CD4-positive, alpha-beta T cell (primary cell): ENCODE measurements around the gene ARHGEF6. TPM values are rescaled to one million over a fixed set of nuclear protein-coding genes. Genes with fewer than 3 reads are reported as not detected.

Experiments
- ATAC-seq: fragments of 200-7000 bp; cut with Tn5 transposase; one replicate; pipeline ENCODE4 v1.10.0; 2022; ENCODE audit warnings: mild to moderate bottlenecking; ENCODE audit not compliant: poor library complexity
- CTCF ChIA-PET: fragments of 350-600 bp; sonication (Branson Sonifier 250); formaldehyde crosslinking; loops from one replicate; lab custom pipeline; 2021; ENCODE audit warnings: antibody characterized with exemption, inconsistent platforms; lab: Charles Lee
- POLR2A ChIA-PET: fragments of 350-600 bp; sonication (Branson Sonifier 250); formaldehyde crosslinking; loops from one replicate; lab custom pipeline; 2021; ENCODE audit warnings: antibody characterized with exemption, inconsistent platforms; lab: Charles Lee
- DNase-seq, 14 experiments: peaks; one replicate each; pipeline ENCODE4 v3.0.0-alpha.2; 2013 to 2020; ENCODE audit warnings: mixed read lengths in 2 of 14
- H3K27ac ChIP-seq, 2 donors: one replicate each; pipeline versions ENCODE4 v1.5.1 to v1.7.0; 2013; ENCODE audit warnings: low read length in 2 of 2, low read depth in 1 of 2, mild to moderate bottlenecking in 1 of 2
- H3K27me3 ChIP-seq, 2 experiments: 1 replicate in 1 of 2; 2 replicates in 1 of 2; pipeline versions ENCODE4 v1.6.1 to v1.7.0; 2013; ENCODE audit warnings: low read length in 2 of 2, control low read depth in 1 of 2, mild to moderate bottlenecking in 1 of 2, moderate library complexity in 1 of 2; ENCODE audit not compliant: insufficient read depth in 2 of 2, control insufficient read depth in 1 of 2
- H3K36me3 ChIP-seq: one replicate; pipeline ENCODE4 v1.6.1; 2013; ENCODE audit warnings: low read length, control low read depth; ENCODE audit not compliant: insufficient read depth
- H3K4me1 ChIP-seq: one replicate; pipeline ENCODE4 v1.6.1; 2013; ENCODE audit warnings: low read length, control low read depth; ENCODE audit not compliant: insufficient read depth
- H3K4me3 ChIP-seq: one replicate; pipeline ENCODE4 v1.5.1; 2013; ENCODE audit warnings: mild to moderate bottlenecking, low read length, moderate library complexity
- H3K9me3 ChIP-seq, 2 experiments: 1 replicate in 1 of 2; 2 replicates in 1 of 2; pipeline versions ENCODE4 v1.6.1 to v1.7.0; 2013; ENCODE audit warnings: low read length in 2 of 2, mild to moderate bottlenecking in 2 of 2, control low read depth in 1 of 2, moderate library complexity in 1 of 2; ENCODE audit not compliant: control insufficient read depth in 1 of 2, insufficient read depth in 1 of 2
- H3K27ac Mint-ChIP-seq: one replicate; pipeline ENCODE4 v1.8.0; 2020; ENCODE audit warnings: mixed read lengths
- H3K27me3 Mint-ChIP-seq: one replicate; pipeline ENCODE4 v1.8.0; 2021; ENCODE audit warnings: mixed read lengths
- H3K36me3 Mint-ChIP-seq: one replicate; pipeline ENCODE4 v1.8.0; 2021; ENCODE audit warnings: low read depth, mixed read lengths
- H3K4me1 Mint-ChIP-seq: one replicate; pipeline ENCODE4 v1.8.0; 2021; ENCODE audit warnings: low read depth, mixed read lengths
- H3K4me3 Mint-ChIP-seq: one replicate; pipeline ENCODE4 v1.8.0; 2020; ENCODE audit warnings: mild to moderate bottlenecking, mixed read lengths
- H3K9me3 Mint-ChIP-seq: one replicate; pipeline ENCODE4 v1.8.0; 2020; ENCODE audit warnings: mixed read lengths
- CTCF ChIP-seq: fragments of 200-600 bp; IDR thresholded peaks from one replicate; pipeline ENCODE4 v1.8.0; 2022; ENCODE audit warnings: antibody characterized with exemption, mild to moderate bottlenecking
- intact Hi-C, 2 experiments: fragments of 100-400 bp; cut with DNase I in 1 of 2; cut with micrococcal nuclease in 1 of 2; formaldehyde crosslinking; loops; one replicate each; pipeline versions ENCODE4 v1.15.1 to v1.9.0; 2023 to 2025; cut with DNase I, micrococcal nuclease
- total RNA-seq, 174 experiments: library from RNA in 2 of 174; stranded (reverse) in 2 of 174; gene quantifications; one replicate each; pipeline ENCODE4 v1.2.3 and lab custom pipeline; 2021 to 2026

ARHGEF6 gene
- total RNA-seq, 2 experiments from 2014 or later: 43.3 to 45.3 TPM

GRCh38 chrX:136626891-136627290, 153.8 kb downstream of the ARHGEF6 start:
- H3K27ac ChIP-seq: peak overlapping the region; percentile 13 to 62
- Mint-ChIP-seq H3K27ac (peak overlapping the region; percentile 69), H3K4me1 (peaks cover 98% of the 10 kb centered on the region), H3K27me3 (no peaks in the 10 kb centered on the region), H3K9me3 (no peaks in the 10 kb centered on the region), H3K4me3 (peak overlapping the region; percentile 64), H3K36me3 (no peaks in the 10 kb centered on the region)
- H3K9me3 ChIP-seq: no peaks in the 10 kb centered on the region
- DNase-seq: peak in 1 of 14 experiments; percentile 54
- CTCF ChIA-PET: interaction anchor here (1.3 to 3.6 kb wide), 3 partner anchors 10 to 68 kb away, joined by 3 to 13 read pairs (median 4); no protein-coding TSS in a partner anchor
- H3K36me3 ChIP-seq: no peaks in the 10 kb centered on the region
- no peak overlapping the region for H3K4me3 ChIP-seq
- no peak for ATAC-seq
- peaks cover 64% of the 10 kb centered on the region for H3K4me1 ChIP-seq
- no peak for TF ChIP-seq CTCF
- POLR2A ChIA-PET: interaction anchor here (0.9 to 6.5 kb wide), 11 partner anchors 8 to 254 kb away, joined by 3 to 70 read pairs (median 7); partner anchors contain the start of gene RBMX
- H3K27me3 ChIP-seq: no peaks in the 10 kb centered on the region
- intact Hi-C loops: no loop called here

- H3K36me3 Mint-ChIP-seq: no peaks in the 10 kb centered on the region
- POLR2A ChIA-PET: interaction anchor here (1.3 to 6.5 kb wide), 9 partner anchors 8 to 69 kb away, joined by 4 to 70 read pairs (median 9); no protein-coding TSS in a partner anchor
- peaks cover 98% of the 10 kb centered on the region for H3K4me1 Mint-ChIP-seq
- no peaks in the 10 kb centered on the region for H3K9me3 ChIP-seq
- ATAC-seq: no peak
- no peak for DNase-seq
- H3K4me3 ChIP-seq: no peak overlapping the region
- peaks cover 66% of the 10 kb centered on the region for H3K4me1 ChIP-seq
- no peaks in the 10 kb centered on the region for H3K9me3 Mint-ChIP-seq
- TF ChIP-seq CTCF: no peak
- intact Hi-C loops: no loop called here
- peak overlapping the region; percentile 69 for H3K27ac Mint-ChIP-seq
- H3K36me3 ChIP-seq: no peaks in the 10 kb centered on the region
- H3K27me3 ChIP-seq: no peaks in the 10 kb centered on the region
- peak overlapping the region in 1 of 2 donors; percentile 62 for H3K27ac ChIP-seq
- CTCF ChIA-PET: interaction anchor here (0.7 to 1.3 kb wide), 5 partner anchors 11 to 128 kb away, joined by 3 to 7 read pairs (median 6); no protein-coding TSS in a partner anchor
- H3K4me3 Mint-ChIP-seq: peak overlapping the region; percentile 31
- H3K27me3 Mint-ChIP-seq: no peaks in the 10 kb centered on the region
Observed at GRCh38 chrX:136626237-136626636, 154.5 kb downstream of the ARHGEF6 start.

GRCh38 chrX:136625246-136625645, 155.5 kb downstream of the ARHGEF6 start:
- Mint-ChIP-seq H3K9me3 (no peaks in the 10 kb centered on the region), H3K4me1 (peaks cover 96% of the 10 kb centered on the region), H3K36me3 (no peaks in the 10 kb centered on the region), H3K27me3 (no peaks in the 10 kb centered on the region), H3K27ac (peak overlapping the region; percentile 69), H3K4me3 (no peak overlapping the region)
- Histone ChIP-seq H3K27me3 (no peaks in the 10 kb centered on the region), H3K36me3 (no peaks in the 10 kb centered on the region), H3K27ac (peak overlapping the region in 1 of 2 donors; percentile 62), H3K9me3 (no peaks in the 10 kb centered on the region), H3K4me3 (no peak overlapping the region), H3K4me1 (peaks cover 59% of the 10 kb centered on the region)
- DNase-seq (no peak), ATAC-seq (no peak)
- intact Hi-C loops: no loop called here
- ChIA-PET POLR2A (interaction anchor here (1.4 to 6.5 kb wide), 4 partner anchors 10 to 33 kb away, joined by 4 to 70 read pairs (median 26); no protein-coding TSS in a partner anchor), CTCF (interaction anchor here (0.9 kb wide), 1 partner anchor 17 kb away, joined by 6 read pairs; no protein-coding TSS in a partner anchor)
- TF ChIP-seq CTCF: no peak
